K562 (cell line): Measurements from ENCODE around the gene TUBB2A. TPM values are rescaled to one million over a fixed set of nuclear protein-coding genes. Genes with fewer than 3 reads are reported as not detected.

Source experiments
- ARNT ChIP-seq, 2 experiments: fragments of 450-650 bp; IDR thresholded peaks; 2 replicates each; pipeline ENCODE4 v1.6.1; 2016; ENCODE audit warnings: mild to moderate bottlenecking in 1 of 2
- CBX5 ChIP-seq: IDR thresholded peaks from 2 replicates; pipeline ENCODE4 v1.6.1; 2014; ENCODE audit warnings: low read depth, borderline replicate concordance
- GABPB2 ChIP-seq: fragments of 250-450 bp; sonication (Bioruptor Pico); conservative IDR thresholded peaks from 2 replicates; pipeline ENCODE4 v1.5.1; 2021; ENCODE audit warnings: mild to moderate bottlenecking
- JUN ChIP-seq, 2 experiments: sonication (generic) in 1 of 2; formaldehyde crosslinking in 1 of 2; IDR thresholded peaks; 2 replicates each; pipeline versions ENCODE4 v1.6.1 to v1.8.0; 2012 to 2022; ENCODE audit warnings: borderline replicate concordance in 2 of 2, mild to moderate bottlenecking in 2 of 2, improper control_type of control experiment in 1 of 2, low read depth in 1 of 2, low read length in 1 of 2, missing genetic modification reagents in 1 of 2
- MAFK ChIP-seq: IDR thresholded peaks from 2 replicates; pipeline ENCODE4 v1.6.1; 2011; ENCODE audit warnings: low read length, improper control_type of control experiment
- MTA3 ChIP-seq: fragments of 450-650 bp; formaldehyde crosslinking; IDR thresholded peaks from 2 replicates; pipeline ENCODE4 v1.6.1; 2017; ENCODE audit warnings: mild to moderate bottlenecking, borderline replicate concordance
- POLR2AphosphoS5 ChIP-seq: IDR thresholded peaks from 2 replicates; pipeline ENCODE4 v1.6.1; 2011; ENCODE audit warnings: mild to moderate bottlenecking, low read depth, low read length, moderate library complexity; ENCODE audit not compliant: control insufficient read depth, insufficient read depth
- PRDM10 ChIP-seq: fragments of 450-650 bp; IDR thresholded peaks from 2 replicates; pipeline ENCODE4 v1.6.1; 2018; ENCODE audit not compliant: partially characterized antibody
- SAP30 ChIP-seq: fragments of 200-600 bp; sonication (generic); IDR thresholded peaks from 2 replicates; pipeline ENCODE4 v1.6.1; 2012; ENCODE audit warnings: borderline replicate concordance, low read depth, mild to moderate bottlenecking, moderate library complexity, low read length, control low read depth, inconsistent platforms; ENCODE audit not compliant: insufficient read depth, poor library complexity, severe bottlenecking
- TAF1 ChIP-seq: IDR thresholded peaks from 2 replicates; pipeline ENCODE4 v1.6.1; 2011; ENCODE audit warnings: mild to moderate bottlenecking, low read length, moderate library complexity; ENCODE audit not compliant: insufficient read depth, control insufficient read depth, severe bottlenecking; ENCODE audit errors: extremely low read depth
- TAL1 ChIP-seq: fragments of 450-650 bp; IDR thresholded peaks from 2 replicates; pipeline ENCODE4 v1.6.1; 2016; ENCODE audit warnings: mild to moderate bottlenecking
- TCF3 ChIP-seq: sonication (generic); formaldehyde crosslinking; IDR thresholded peaks from 2 replicates; pipeline ENCODE4 v1.4.0; 2020; ENCODE audit warnings: mild to moderate bottlenecking, missing genetic modification reagents
- ZNF444 ChIP-seq: fragments of 250-450 bp; sonication (Bioruptor Pico); IDR thresholded peaks from 2 replicates; pipeline ENCODE4 v1.4.0; 2020; ENCODE audit warnings: mild to moderate bottlenecking, moderate library complexity
- ZNF518B ChIP-seq: fragments of 250-450 bp; sonication (Bioruptor Pico); IDR thresholded peaks from 2 replicates; pipeline ENCODE4 v1.5.0; 2021; ENCODE audit warnings: mild to moderate bottlenecking, moderate library complexity
- polyA plus RNA-seq, 8 experiments: library from polyadenylated mRNA; depleted of rRNA in 4 of 8; stranded (reverse) in 5 of 8; unstranded in 3 of 8; fragments of >200 nt; fragmentation: Nextera tagmentation in 2 of 8; fragmentation: Illumina TruSeq in 1 of 8; extraction: Ambion mirVana in 2 of 8; extraction: Trizol in 1 of 8; gene quantifications; 2 replicates each; pipeline versions ENCODE4 v1.2.1 to v1.2.3, GENCODE V29; 2011 to 2014; ENCODE audit warnings: inconsistent platforms in 1 of 8, missing spikeins in 1 of 8
- total RNA-seq, 7 experiments: library from RNA; depleted of rRNA in 6 of 7; stranded (reverse); fragments of >200 nt in 6 of 7; fragmentation: Illumina TruSeq in 2 of 7; extraction: Trizol in 2 of 7; gene quantifications; 2 replicates each; pipeline versions ENCODE4 v1.2.1 to v1.2.3, GENCODE V29; 2011 to 2021; ENCODE audit warnings: low replicate concordance in 1 of 7
- TF ChIP-seq, protein P1 (sequence below), 3 experiments: fragments of 200-800 bp in 1 of 3; fragments of 250-450 bp in 1 of 3; fragments of 450-650 bp in 1 of 3; sonication (Bioruptor Pico) in 1 of 3; sonication (Bioruptor generic) in 1 of 3; formaldehyde crosslinking in 1 of 3; IDR thresholded peaks; 2 replicates each; pipeline versions ENCODE4 v1.6.1 to v1.8.0; 2016 to 2022; ENCODE audit warnings: mild to moderate bottlenecking in 2 of 3, missing genetic modification characterization in 2 of 3, missing compliant biosample characterization in 1 of 3, moderate library complexity in 1 of 3

Gene TUBB2A
- total and polyA plus RNA-seq, 9 of the 15 experiments (the other 6 are each of a cell fraction or from before 2014, with no cell fraction given) = 3.6 to 92.1 (median 45.6) TPM

- TF ChIP-seq ZNF518B (CRISPR knock-in tag) (no peak), TAF1 (peak; percentile 71), ARNT (IDR thresholded peaks at IDR 0.05) (no peak), GABPB2 (CRISPR knock-in tag) (0 out of 2 replicates have a peak, but pooled peaks have one; percentile 13), PRDM10 (no peak), JUN (IDR thresholded peaks at IDR 0.05; ENCODE audit: borderline replicate concordance, low read depth, low read length) (no peak; the same call in 1 of the 2 replicates), JUN (CRISPR knock-in tag; IDR thresholded peaks at IDR 0.05; ENCODE audit: borderline replicate concordance) (no peak), MAFK (no peak; the same call in 1 of the 2 replicates), TAL1 (no peak), TCF3 (no peak), ZNF444 (CRISPR knock-in tag) (no peak), CBX5 (no peak), SAP30 (peak; percentile 25), MTA3 (peak; percentile 82), POLR2AphosphoS5 (peak; percentile 76)
- TF ChIP-seq, protein P1, sequence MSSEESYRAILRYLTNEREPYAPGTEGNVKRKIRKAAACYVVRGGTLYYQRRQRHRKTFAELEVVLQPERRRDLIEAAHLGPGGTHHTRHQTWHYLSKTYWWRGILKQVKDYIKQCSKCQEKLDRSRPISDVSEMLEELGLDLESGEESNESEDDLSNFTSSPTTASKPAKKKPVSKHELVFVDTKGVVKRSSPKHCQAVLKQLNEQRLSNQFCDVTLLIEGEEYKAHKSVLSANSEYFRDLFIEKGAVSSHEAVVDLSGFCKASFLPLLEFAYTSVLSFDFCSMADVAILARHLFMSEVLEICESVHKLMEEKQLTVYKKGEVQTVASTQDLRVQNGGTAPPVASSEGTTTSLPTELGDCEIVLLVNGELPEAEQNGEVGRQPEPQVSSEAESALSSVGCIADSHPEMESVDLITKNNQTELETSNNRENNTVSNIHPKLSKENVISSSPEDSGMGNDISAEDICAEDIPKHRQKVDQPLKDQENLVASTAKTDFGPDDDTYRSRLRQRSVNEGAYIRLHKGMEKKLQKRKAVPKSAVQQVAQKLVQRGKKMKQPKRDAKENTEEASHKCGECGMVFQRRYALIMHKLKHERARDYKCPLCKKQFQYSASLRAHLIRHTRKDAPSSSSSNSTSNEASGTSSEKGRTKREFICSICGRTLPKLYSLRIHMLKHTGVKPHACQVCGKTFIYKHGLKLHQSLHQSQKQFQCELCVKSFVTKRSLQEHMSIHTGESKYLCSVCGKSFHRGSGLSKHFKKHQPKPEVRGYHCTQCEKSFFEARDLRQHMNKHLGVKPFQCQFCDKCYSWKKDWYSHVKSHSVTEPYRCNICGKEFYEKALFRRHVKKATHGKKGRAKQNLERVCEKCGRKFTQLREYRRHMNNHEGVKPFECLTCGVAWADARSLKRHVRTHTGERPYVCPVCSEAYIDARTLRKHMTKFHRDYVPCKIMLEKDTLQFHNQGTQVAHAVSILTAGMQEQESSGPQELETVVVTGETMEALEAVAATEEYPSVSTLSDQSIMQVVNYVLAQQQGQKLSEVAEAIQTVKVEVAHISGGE (CRISPR knock-in tag; IDR thresholded peaks at IDR 0.05) = peak in 2 of 3 experiments; percentile 34 to 36; a peak in 1 of 6 replicates
Observed at GRCh38 chr6:3162565-3163247, 5.4 kb upstream of the TUBB2A start (continued).
